K562 (cell line): ENCODE results near the gene ZDHHC14. TPM values are rescaled to one million over a fixed set of nuclear protein-coding genes. Genes with fewer than 3 reads are reported as not detected.

Experiments used
- ATF3 ChIP-seq, 2 experiments: fragments of 450-650 bp in 1 of 2; sonication (generic) in 1 of 2; formaldehyde crosslinking in 1 of 2; IDR thresholded peaks in 1 of 2; conservative IDR thresholded peaks in 1 of 2; 2 replicates each; pipeline versions ENCODE4 v1.6.1 to v1.8.1; 2016 to 2023; ENCODE audit warnings: mild to moderate bottlenecking in 2 of 2, moderate library complexity in 2 of 2, inconsistent platforms in 1 of 2, missing genetic modification reagents in 1 of 2
- BCL6 ChIP-seq: fragments of 250-450 bp; sonication (Bioruptor Pico); IDR thresholded peaks from 2 replicates; pipeline ENCODE4 v1.4.0; 2020
- CBFA2T2 ChIP-seq: fragments of 450-650 bp; conservative IDR thresholded peaks from 2 replicates; pipeline ENCODE4 v1.6.1; 2017; ENCODE audit warnings: mild to moderate bottlenecking
- CBFA2T3 ChIP-seq: fragments of 450-650 bp; IDR thresholded peaks from 2 replicates; pipeline ENCODE4 v1.6.1; 2017
- CEBPG ChIP-seq, 3 experiments: fragments of 200-800 bp in 1 of 3; sonication (Bioruptor generic) in 1 of 3; sonication (generic) in 1 of 3; formaldehyde crosslinking in 1 of 3; IDR thresholded peaks in 2 of 3; conservative IDR thresholded peaks in 1 of 3; 2 replicates each; pipeline versions ENCODE4 v1.6.1 to v1.8.0; 2016 to 2022; ENCODE audit warnings: missing compliant biosample characterization in 2 of 3, missing genetic modification characterization in 2 of 3, mild to moderate bottlenecking in 1 of 3, missing genetic modification reagents in 1 of 3
- CREB1 ChIP-seq, 2 experiments: sonication (generic) in 1 of 2; formaldehyde crosslinking in 1 of 2; IDR thresholded peaks; 2 replicates each; pipeline versions ENCODE4 v1.6.1 to v1.8.0; 2012 to 2022; ENCODE audit warnings: inconsistent platforms in 1 of 2, mild to moderate bottlenecking in 1 of 2, missing genetic modification reagents in 1 of 2, moderate library complexity in 1 of 2
- HMG20B ChIP-seq: fragments of 250-450 bp; sonication (Bioruptor Pico); IDR thresholded peaks from 2 replicates; pipeline ENCODE4 v1.5.0; 2021; ENCODE audit warnings: mild to moderate bottlenecking
- LEF1 ChIP-seq: fragments of 450-650 bp; IDR thresholded peaks from 2 replicates; pipeline ENCODE4 v1.6.1; 2016; ENCODE audit warnings: mild to moderate bottlenecking
- NBN ChIP-seq: fragments of 450-650 bp; IDR thresholded peaks from 2 replicates; pipeline ENCODE4 v1.6.1; 2016; ENCODE audit warnings: low read depth, mild to moderate bottlenecking
- OTX1 ChIP-seq: fragments of 450-650 bp; formaldehyde crosslinking; IDR thresholded peaks from 2 replicates; pipeline ENCODE4 v1.4.0; 2022; ENCODE audit warnings: mild to moderate bottlenecking
- POU5F1 ChIP-seq: fragments of 150-350 bp; IDR thresholded peaks from 2 replicates; pipeline ENCODE4 v1.6.1; 2014; ENCODE audit warnings: borderline replicate concordance, low read length, low read depth, mild to moderate bottlenecking; ENCODE audit not compliant: partially characterized antibody
- SMARCE1 ChIP-seq: fragments of 450-650 bp; IDR thresholded peaks from 2 replicates; pipeline ENCODE4 v1.7.1; 2016; ENCODE audit warnings: mild to moderate bottlenecking
- TOE1 ChIP-seq, 2 experiments: fragments of 450-650 bp in 1 of 2; sonication (generic) in 1 of 2; formaldehyde crosslinking in 1 of 2; IDR thresholded peaks; 2 replicates each; pipeline versions ENCODE4 v1.7.1 to v1.8.0; 2016 to 2022; ENCODE audit warnings: borderline replicate concordance in 2 of 2, mild to moderate bottlenecking in 2 of 2, antibody characterized with exemption in 1 of 2, inconsistent platforms in 1 of 2, low read depth in 1 of 2, missing genetic modification reagents in 1 of 2, moderate library complexity in 1 of 2
- XRCC5 ChIP-seq: fragments of 200-400 bp; formaldehyde crosslinking; IDR thresholded peaks from 2 replicates; pipeline ENCODE4 v1.6.1; 2017; ENCODE audit warnings: low read depth, mild to moderate bottlenecking, low read length
- ZNF174 ChIP-seq: fragments of 250-450 bp; sonication (Bioruptor Pico); IDR thresholded peaks from 2 replicates; pipeline ENCODE4 v1.4.0; 2020; ENCODE audit warnings: mild to moderate bottlenecking
- ZNF277 ChIP-seq: fragments of 250-450 bp; sonication (Bioruptor Pico); IDR thresholded peaks from 2 replicates; pipeline ENCODE4 v1.8.0; 2022; ENCODE audit warnings: inconsistent platforms, mild to moderate bottlenecking, moderate library complexity, borderline replicate concordance
- ZNF592 ChIP-seq: fragments of 450-650 bp; IDR thresholded peaks from 2 replicates; pipeline ENCODE4 v1.6.1; 2017; ENCODE audit warnings: antibody characterized with exemption, mild to moderate bottlenecking
- ZNF639 ChIP-seq, 2 experiments: fragments of 200-800 bp in 1 of 2; sonication (Bioruptor generic) in 1 of 2; sonication (generic) in 1 of 2; formaldehyde crosslinking in 1 of 2; IDR thresholded peaks in 1 of 2; conservative IDR thresholded peaks in 1 of 2; 2 replicates each; pipeline versions ENCODE4 v1.5.0 to v1.6.1; 2016 to 2020; ENCODE audit warnings: missing compliant biosample characterization in 1 of 2, missing genetic modification characterization in 1 of 2, missing genetic modification reagents in 1 of 2
- polyA plus RNA-seq, 8 experiments: library from polyadenylated mRNA; depleted of rRNA in 4 of 8; stranded (reverse) in 5 of 8; unstranded in 3 of 8; fragments of >200 nt; fragmentation: Nextera tagmentation in 2 of 8; fragmentation: Illumina TruSeq in 1 of 8; extraction: Ambion mirVana in 2 of 8; extraction: Trizol in 1 of 8; gene quantifications; 2 replicates each; pipeline versions ENCODE4 v1.2.1 to v1.2.3, GENCODE V29; 2011 to 2014; ENCODE audit warnings: inconsistent platforms in 1 of 8, missing spikeins in 1 of 8
- total RNA-seq, 7 experiments: library from RNA; depleted of rRNA in 6 of 7; stranded (reverse); fragments of >200 nt in 6 of 7; fragmentation: Illumina TruSeq in 2 of 7; extraction: Trizol in 2 of 7; gene quantifications; 2 replicates each; pipeline versions ENCODE4 v1.2.1 to v1.2.3, GENCODE V29; 2011 to 2021; ENCODE audit warnings: low replicate concordance in 1 of 7

Gene ZDHHC14
- total and polyA plus RNA-seq, 9 of the 15 experiments (the other 6 are each of a cell fraction or from before 2014, with no cell fraction given), result 0.92 to 23.1 (median 13.8) TPM

- no peak for TF ChIP-seq ZNF174
- TF ChIP-seq ZNF277 (CRISPR knock-in tag), result no peak
- TF ChIP-seq NBN, result peak; percentile 50; the same call in 1 of the 2 replicates
- TF ChIP-seq ATF3 (IDR thresholded peaks at IDR 0.05), result no peak
- 0 out of 2 replicates have a peak, but pooled peaks have one; percentile 58 for TF ChIP-seq ATF3 (CRISPR knock-in tag; conservative IDR thresholded peaks at IDR 0.05)
- peak in 1 of 2 experiments; percentile 69; a peak in 2 of 4 replicates for TF ChIP-seq ZNF639 (CRISPR knock-in tag; conservative IDR thresholded peaks at IDR 0.05 in 1 of 2, IDR thresholded peaks at IDR 0.05 in 1 of 2)
- TF ChIP-seq CREB1 (IDR thresholded peaks at IDR 0.05), result peak; percentile 28; the same call in 1 of the 2 replicates
- TF ChIP-seq CREB1 (CRISPR knock-in tag; IDR thresholded peaks at IDR 0.05), result no peak
- TF ChIP-seq XRCC5, result no peak
- TF ChIP-seq LEF1, result peak; percentile 82
- no peak for TF ChIP-seq POU5F1
- peak; percentile 82 for TF ChIP-seq CBFA2T2
- TF ChIP-seq SMARCE1, result peak; percentile 94
- no peak for TF ChIP-seq OTX1 (CRISPR knock-in tag)
- no peak for TF ChIP-seq BCL6
- TF ChIP-seq TOE1 (IDR thresholded peaks at IDR 0.05; ENCODE audit: borderline replicate concordance), result no peak
- TF ChIP-seq TOE1 (CRISPR knock-in tag; IDR thresholded peaks at IDR 0.05; ENCODE audit: borderline replicate concordance, low read depth), result no peak
- peak; percentile 78 for TF ChIP-seq ZNF592
- TF ChIP-seq CBFA2T3, result peak; percentile 92
- TF ChIP-seq CEBPG (CRISPR knock-in tag; IDR thresholded peaks at IDR 0.05), result no peak
- no peak for TF ChIP-seq CEBPG (tag; conservative IDR thresholded peaks at IDR 0.05 in 1 of 2, IDR thresholded peaks at IDR 0.05 in 1 of 2)
- no peak for TF ChIP-seq HMG20B
Observed at GRCh38 chr6:157392927-157393668, 12.1 kb downstream of the ZDHHC14 start (continued).
